GM19035 (cell line): ENCODE measurements around the gene BPI.
"Not testable (repeated sequence)": the region's sequence is repeated elsewhere in the genome, so short reads cannot be mapped to it uniquely, and the experiment has no call there.

ENCODE experiments used
- ATAC-seq: cut with Tn5 transposase; IDR thresholded peaks from one replicate; pipeline ENCODE4 v1.9.1; 2021; ENCODE audit not compliant: unreplicated experiment

Gene BPI

GRCh38 chr20:38277691-38278090, 26.3 kb upstream of the BPI start:
- no peak for ATAC-seq

DNA sequence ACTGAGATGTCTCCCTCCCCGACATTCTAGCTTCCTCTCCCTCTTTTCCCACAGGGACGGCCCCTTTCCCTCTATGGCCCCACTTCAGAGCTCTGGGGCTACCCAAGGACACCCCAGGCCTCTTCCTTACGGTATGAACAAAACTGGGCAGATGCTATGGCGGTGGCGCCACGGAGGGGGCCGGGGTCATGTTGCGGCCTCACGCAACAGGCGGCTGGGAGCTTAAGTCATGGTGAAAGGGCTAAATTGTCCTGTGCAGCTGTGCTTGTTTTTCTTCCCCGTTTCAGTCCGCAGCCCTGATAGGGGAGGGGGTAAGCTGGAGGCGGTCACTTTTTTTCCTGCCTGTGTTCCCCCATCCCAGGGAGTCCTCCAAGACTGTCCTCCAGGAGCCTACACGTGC, 25.8 kb upstream of the BPI start:
- ATAC-seq: no peak

GRCh38 chr20:38278763-38279162, 25.2 kb upstream of the BPI start:
- no peak for ATAC-seq

DNA sequence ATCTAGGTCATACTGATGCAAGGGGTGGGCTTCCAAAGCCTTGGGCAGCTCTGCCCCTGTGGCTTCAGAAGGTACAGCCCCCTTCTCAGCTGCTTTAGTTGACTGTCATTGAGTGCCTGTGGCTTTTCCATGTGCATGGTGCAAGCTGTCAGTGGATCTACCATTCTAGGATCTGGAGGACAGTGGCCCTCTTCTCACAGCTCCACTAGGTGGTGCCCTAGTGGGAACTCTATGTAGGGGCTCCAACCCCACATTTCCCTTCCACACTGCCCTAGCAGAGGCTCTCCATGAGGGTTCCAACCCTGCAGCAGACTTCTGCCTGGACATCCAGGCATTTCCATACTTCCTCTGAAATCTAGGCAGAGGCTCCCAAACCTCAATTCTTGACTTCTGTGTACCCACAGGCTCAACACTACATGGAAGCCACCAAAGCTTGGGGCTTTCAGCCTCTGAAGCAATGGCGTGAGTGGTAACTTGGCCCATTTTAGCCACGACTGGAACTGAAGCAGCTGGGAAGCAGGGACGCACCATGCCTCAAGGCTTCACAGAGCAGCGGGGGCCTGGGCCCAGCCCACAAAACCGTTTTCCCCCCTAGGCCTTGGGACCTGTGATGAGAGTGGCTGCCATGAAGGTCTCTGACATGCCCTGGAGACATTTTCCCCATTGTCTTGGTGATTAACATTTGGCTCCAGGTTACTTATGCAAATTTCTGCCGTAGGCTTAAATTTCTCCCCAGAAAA, 22.6 kb upstream of the BPI start:
- ATAC-seq: not testable (repeated sequence)

GRCh38 chr20:38283236-38283635, 20.7 kb upstream of the BPI start:
- ATAC-seq: no peak

DNA sequence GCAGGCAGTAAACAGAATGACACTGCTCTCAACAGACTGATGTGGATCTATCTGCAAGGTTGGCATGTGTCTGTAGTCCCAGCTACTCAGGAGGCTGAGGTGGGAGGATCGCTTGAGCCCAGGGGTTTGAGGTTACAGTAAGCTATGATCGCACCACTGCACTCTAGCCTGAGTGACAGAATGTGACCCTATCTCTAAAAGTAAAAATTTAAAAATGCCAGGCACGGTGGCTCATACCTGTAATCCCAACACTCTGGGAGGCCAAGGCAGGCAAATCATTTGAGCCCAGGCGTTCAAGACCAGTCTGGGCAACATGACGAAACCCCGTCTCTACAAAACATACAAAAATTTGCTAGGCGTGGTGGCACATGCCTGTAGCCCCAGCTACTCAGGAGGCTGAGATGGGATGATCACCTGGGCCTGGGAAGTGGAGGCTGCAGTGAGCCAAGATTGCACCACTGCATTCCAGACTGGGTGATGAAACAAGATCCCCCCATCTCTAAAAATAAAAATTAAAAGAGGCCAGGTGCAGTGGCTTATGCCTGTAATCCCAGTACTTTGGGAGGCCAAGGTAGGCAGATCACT, 19.8 kb upstream of the BPI start:
- ATAC-seq: not testable (repeated sequence)

DNA sequence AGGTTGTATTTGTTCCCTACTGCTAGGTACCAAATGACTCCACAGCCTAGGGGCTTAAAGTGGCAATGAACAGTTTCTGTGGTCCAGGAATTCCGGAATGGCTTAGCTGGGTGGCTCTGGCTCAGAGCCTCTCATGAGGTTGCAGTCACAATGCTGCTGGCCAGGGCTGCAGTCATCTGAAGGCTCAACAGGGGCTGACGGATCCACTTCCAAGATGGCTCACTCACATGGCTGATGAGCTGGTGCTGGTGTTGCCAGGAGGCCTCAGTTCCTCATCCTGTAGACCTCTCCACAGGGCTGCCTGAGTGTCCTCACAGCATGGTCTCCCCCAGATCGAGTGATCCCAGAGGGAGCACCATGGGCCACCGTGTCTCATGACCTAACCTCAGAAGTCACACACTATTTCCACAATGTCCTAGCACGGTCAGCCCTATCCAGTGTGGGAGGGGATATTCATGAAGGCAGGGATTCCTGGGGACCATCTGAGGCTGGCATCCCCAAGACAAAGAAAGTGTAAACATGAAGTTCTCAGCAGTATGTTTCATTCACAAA, 19.0 kb upstream of the BPI start:
- no peak for ATAC-seq

DNA sequence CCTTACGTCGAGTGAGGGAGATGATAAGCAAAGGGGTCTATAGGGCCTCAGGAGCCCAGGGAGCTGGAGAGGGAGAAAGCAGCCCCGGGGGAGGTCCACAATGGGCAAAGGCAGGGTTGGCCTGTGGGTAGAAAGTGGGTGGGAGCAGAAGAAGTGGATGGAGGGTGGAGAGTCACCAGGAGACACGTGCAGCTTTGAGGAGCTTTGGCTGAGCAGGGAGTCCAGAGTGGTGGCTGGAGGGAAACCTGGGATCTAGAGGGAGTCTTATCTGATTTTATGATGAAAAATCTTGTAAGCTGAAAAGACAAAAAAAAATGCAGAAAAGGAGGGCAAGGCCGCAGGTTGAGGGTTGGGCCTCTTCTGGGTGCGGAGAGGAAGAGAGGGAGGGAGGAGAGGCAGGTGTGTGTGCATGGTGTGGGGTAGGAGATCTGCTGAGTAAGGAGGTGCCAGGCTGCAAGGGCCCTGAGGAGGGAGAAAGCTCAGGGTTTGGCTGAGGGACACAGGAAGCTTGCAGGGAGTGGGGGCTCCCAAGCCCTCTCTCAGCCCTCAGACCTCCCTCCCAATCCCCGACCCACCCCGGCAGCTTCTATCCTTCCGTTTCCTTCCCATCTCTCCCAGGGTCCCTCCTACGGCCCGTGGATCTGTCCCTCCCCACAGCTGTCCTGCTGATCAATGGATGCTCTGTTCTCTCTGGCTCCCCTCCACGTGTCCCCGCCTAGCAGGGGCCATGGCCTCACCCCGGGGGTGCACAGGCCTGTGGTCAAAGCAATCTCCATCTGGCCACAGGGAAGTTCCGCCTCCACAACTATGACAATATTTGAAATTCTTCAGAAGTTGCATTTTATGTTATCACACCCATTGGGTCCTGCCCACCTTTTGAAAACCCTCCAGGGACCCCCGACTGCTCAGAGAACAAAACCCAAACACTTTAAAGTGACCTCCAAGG, 17.1 kb upstream of the BPI start:
- ATAC-seq: no peak

GRCh38 chr20:38290829-38291814, 12.8 kb upstream of the BPI start:
- no peak for ATAC-seq

GRCh38 chr20:38291966-38292365, 12.0 kb upstream of the BPI start:
- ATAC-seq: no peak

- ATAC-seq: no peak
These were observed 10.4 kb upstream of the BPI start for GRCh38 chr20:38293491-38294065.

DNA sequence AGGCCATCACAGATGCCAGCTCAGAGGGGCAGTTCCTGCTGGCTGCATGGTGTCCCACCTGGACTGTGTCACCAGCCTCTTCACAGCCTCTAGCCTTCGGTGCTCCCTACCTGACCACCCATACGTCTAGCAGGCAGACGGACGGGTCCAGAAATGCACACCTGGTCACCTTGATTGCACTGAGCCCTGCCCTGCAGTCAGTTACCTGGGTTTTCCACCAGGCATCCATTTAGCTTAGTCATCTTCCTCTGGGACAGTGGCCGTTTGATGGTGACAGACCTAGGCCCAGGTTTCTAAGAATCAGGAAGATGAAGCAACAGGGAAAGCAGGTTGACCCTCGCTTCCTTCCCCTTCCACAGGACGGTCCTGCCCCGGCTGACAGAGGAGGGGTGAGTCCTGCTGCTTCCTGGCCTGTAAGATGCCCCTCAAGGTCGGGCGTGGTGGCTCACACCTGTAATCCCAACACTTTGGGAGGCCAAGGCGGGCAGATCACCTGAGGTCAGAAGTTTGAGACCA, 9.8 kb upstream of the BPI start:
- ATAC-seq: no peak

GRCh38 chr20:38295811-38296210, 8.1 kb upstream of the BPI start:
- ATAC-seq: no peak

DNA sequence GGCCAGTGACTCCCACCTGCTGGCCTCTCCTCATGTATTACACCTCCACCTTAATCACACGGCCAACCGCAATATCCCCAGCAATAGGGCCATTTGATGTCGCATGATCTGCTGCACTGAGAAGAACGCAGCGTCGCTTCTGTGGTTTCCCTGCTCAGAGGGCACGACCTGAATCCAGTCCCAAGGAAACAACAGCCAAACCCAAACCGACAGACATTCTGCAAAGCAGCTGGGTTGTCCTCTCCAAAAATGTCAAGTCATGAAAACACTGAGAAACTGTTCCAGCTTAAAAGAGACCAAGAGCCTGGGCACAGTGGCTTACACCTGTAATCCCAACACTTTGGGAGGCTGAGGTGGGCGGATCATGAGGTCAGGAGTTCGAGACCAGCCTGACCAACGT, 7.5 kb upstream of the BPI start:
- no peak for ATAC-seq

DNA sequence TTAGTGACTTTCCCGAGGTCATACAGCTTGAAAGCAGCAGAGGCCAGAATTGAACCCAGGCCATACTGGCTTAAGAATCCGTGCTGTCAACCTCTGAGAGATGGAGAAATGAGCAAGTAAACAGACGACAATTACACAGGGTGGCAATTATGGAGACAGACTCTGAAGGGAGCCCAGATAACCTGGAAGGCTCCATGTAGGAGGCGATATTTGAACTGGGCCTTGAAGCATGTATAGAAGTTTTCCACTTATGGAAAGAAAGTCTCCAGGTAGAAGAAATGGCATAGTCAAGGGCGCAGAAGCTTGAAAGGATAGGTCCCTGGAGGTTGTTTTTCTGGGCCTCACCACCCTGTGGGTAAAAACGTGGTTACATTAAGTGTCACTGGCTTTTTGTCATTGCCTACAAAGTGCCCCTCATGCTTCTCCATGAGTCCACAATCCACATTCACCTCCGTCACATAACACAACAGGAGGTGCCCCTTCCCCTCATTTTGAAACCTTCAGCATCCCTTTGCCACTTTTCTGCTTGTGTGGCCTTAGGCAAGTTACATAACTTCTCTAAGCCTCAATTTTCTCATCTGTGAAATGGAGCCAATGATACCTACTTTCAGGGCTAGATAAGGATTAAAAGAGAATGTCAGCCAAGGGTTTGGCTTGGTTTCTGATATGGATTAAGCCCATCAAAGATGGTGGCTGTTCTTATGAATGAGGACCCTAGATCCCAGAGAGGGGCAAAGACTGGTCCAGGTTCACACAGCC, 5.9 kb upstream of the BPI start:
- ATAC-seq: no peak

- no peak for ATAC-seq
These were observed 5.1 kb upstream of the BPI start for GRCh38 chr20:38298768-38299288.

GRCh38 chr20:38299963-38300362, 4.0 kb upstream of the BPI start:
- no peak for ATAC-seq

GRCh38 chr20:38300438-38300837, 3.5 kb upstream of the BPI start:
- ATAC-seq: no peak

- ATAC-seq: no peak
These were observed 2.6 kb upstream of the BPI start for GRCh38 chr20:38301309-38301708.
